GM12874 (cell line): Measurements from ENCODE around the gene PRKRA.

Source experiments
- CTCF ChIP-seq: IDR thresholded peaks from 2 replicates; pipeline ENCODE4 v1.5.1; 2011; ENCODE audit warnings: low read depth, mild to moderate bottlenecking, control low read depth, low read length, moderate library complexity; ENCODE audit not compliant: insufficient read depth

Gene PRKRA

GRCh38 chr2:178450774-178451525, at the start of gene PRKRA, which contains the start of gene PJVK:
PRKRA (minus strand) TSS chr2:178451175; CDS start chr2:178451030, 145 bp downstream.
PJVK (plus strand) TSS chr2:178451378; CDS start chr2:178453410, 2,032 bp downstream.
- TF ChIP-seq CTCF, result no peak

- no peak for TF ChIP-seq CTCF
These were observed 48.7 kb upstream of the PRKRA start for GRCh38 chr2:178499640-178500039.

- no peak for TF ChIP-seq CTCF
These were observed 47.2 kb upstream of the PRKRA start for GRCh38 chr2:178498137-178498536.

- no peak for TF ChIP-seq CTCF
These were observed 45.1 kb upstream of the PRKRA start for GRCh38 chr2:178496049-178496448.

GRCh38 chr2:178491612-178492011, 40.6 kb upstream of the PRKRA start:
- TF ChIP-seq CTCF, result no peak

- TF ChIP-seq CTCF, result no peak
These were observed 34.4 kb upstream of the PRKRA start for GRCh38 chr2:178485356-178485755.

GRCh38 chr2:178484245-178485041, 33.5 kb upstream of the PRKRA start:
- no peak for TF ChIP-seq CTCF
